Esophagus squamous epithelium (tissue), 5 donors: ENCODE results near the gene SETBP1. TPM values are rescaled to one million over a fixed set of nuclear protein-coding genes. Genes with fewer than 3 reads are reported as not detected.

Source experiments
- DNase-seq: peaks from one replicate; lab custom pipeline; 2025; lab: John Stamatoyannopoulos, UW
- H3K27ac ChIP-seq, 4 donors: fragments of 200-600 bp; sonication (generic); one replicate each; pipeline ENCODE4 v1.5.1; 2016 to 2019; ENCODE audit warnings: mild to moderate bottlenecking in 1 of 4
- H3K27me3 ChIP-seq, 4 donors: fragments of 200-600 bp; sonication (generic); 1 replicate in 3 of 4; 2 replicates in 1 of 4; pipeline versions ENCODE4 v1.5.1 to v1.6.0; 2017 to 2021; ENCODE audit warnings: antibody characterized with exemption in 1 of 4
- H3K36me3 ChIP-seq, 3 donors: fragments of 200-600 bp; sonication (generic); one replicate each; pipeline ENCODE4 v1.5.1; 2016 to 2019
- H3K4me1 ChIP-seq, 3 donors: fragments of 200-600 bp; sonication (generic); one replicate each; pipeline ENCODE4 v1.5.1; 2017 to 2019
- H3K4me3 ChIP-seq, 4 donors: fragments of 200-600 bp; sonication (generic); 1 replicate in 3 of 4; 2 replicates in 1 of 4; pipeline ENCODE4 v1.5.1; 2016 to 2019; ENCODE audit warnings: mild to moderate bottlenecking in 2 of 4, moderate library complexity in 1 of 4
- H3K9me3 ChIP-seq, 3 donors: fragments of 200-600 bp; sonication (generic); one replicate each; pipeline ENCODE4 v1.5.1; 2016 to 2019
- CTCF ChIP-seq, 6 experiments: fragments of 450-650 bp in 4 of 6; fragments of 200-600 bp in 2 of 6; sonication (generic) in 2 of 6; IDR thresholded peaks; one replicate each; pipeline ENCODE4 v1.5.1; 2016 to 2019; ENCODE audit warnings: antibody characterized with exemption in 6 of 6, mild to moderate bottlenecking in 4 of 6, moderate library complexity in 4 of 6
- POLR2A ChIP-seq, 4 donors: fragments of 450-650 bp; IDR thresholded peaks; one replicate each; pipeline ENCODE4 v1.6.1; 2017; ENCODE audit warnings: antibody characterized with exemption in 4 of 4, mild to moderate bottlenecking in 4 of 4, moderate library complexity in 3 of 4
- WGBS, 2 donors: methylation state at CpG; one replicate each; pipeline ENCODE4 v1.1.5; 2018; 5-methylcytosine and 5-hydroxymethylcytosine counted together
- intact Hi-C: fragments of 100-400 bp; cut with DNase I; formaldehyde crosslinking; loops from one replicate; pipeline ENCODE4 v1.15.0; 2022
- total RNA-seq, 4 donors: library from RNA; depleted of rRNA; stranded (reverse); fragments of >200 nt; gene quantifications; one replicate each; pipeline ENCODE4 v1.1.0, GENCODE V29; 2016
- donor health status: DM: yes; HTN: yes; CAD: no.

The SETBP1 gene
- total RNA-seq, 4 donors from 2014 or later = 2.6 to 18.5 (median 6.4) TPM

DNA sequence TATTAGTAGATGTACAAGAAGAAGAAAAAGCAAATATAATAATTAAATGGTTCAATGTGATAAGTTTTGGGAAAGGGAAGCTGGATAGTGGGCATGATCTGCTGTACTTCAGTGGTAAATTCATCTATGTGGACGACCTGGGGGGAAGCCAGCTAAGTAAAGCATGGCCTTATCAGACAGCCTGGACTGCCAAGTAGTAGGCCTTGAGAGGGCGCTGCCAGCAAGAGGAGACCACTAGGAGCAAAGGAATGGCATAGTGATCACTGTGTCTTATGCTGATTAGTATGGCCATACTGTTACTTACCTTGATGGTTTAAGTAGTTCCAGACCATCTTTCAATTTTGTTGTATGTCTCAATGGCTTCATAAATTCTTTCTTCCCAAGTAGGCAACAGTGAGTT, 287.6 kb downstream of the SETBP1 start:
- Histone ChIP-seq H3K4me1 (no peaks in the 10 kb centered on the region), H3K9me3 (no peaks in the 10 kb centered on the region), H3K27me3 (no peaks in the 10 kb centered on the region), H3K27ac (no peak overlapping the region), H3K36me3 (no peaks in the 10 kb centered on the region), H3K4me3 (no peak overlapping the region)
- 83 to 88% methylated on average over 2 of the region's 2 CpGs for WGBS, 2 donors
- intact Hi-C loops = no loop called here
- DNase-seq = no peak
- TF ChIP-seq CTCF (IDR thresholded peaks at IDR 0.05) (no peak), POLR2A (IDR thresholded peaks at IDR 0.05) (no peak)

- no peaks in the 10 kb centered on the region for H3K4me1 ChIP-seq
- TF ChIP-seq CTCF (IDR thresholded peaks at IDR 0.05) (no peak), POLR2A (IDR thresholded peaks at IDR 0.05) (no peak)
- H3K4me3 ChIP-seq = no peak overlapping the region
- intact Hi-C loops = no loop called here
- no peaks in the 10 kb centered on the region for H3K36me3 ChIP-seq
- no peak for DNase-seq
- no peaks in the 10 kb centered on the region for H3K9me3 ChIP-seq
- no peak overlapping the region for H3K27ac ChIP-seq
- no peaks in the 10 kb centered on the region for H3K27me3 ChIP-seq
- WGBS, 2 donors = 56 to 59% methylated on average over 5 of the region's 5 CpGs
Observed at GRCh38 chr18:44969214-44969795, 288.6 kb downstream of the SETBP1 start.

DNA sequence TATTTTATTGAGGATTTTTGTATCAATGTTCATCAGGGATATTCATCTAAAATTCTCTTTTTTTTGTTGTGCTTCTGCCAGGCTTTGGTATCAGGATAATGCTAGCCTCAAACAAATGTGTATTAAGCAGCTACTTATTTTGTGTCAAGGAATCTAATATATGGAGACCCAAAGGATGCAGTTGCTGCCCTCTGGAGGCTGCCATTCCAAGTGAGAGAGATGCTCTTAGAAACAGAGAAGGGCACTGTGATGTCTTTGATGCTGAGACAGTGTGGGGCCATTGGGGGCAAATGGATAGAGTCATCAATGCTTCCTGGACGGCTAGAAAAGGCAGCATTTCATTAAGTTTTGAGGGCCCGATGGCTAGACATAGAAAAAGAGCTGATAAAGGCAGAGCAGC, 292.6 kb downstream of the SETBP1 start:
- intact Hi-C loops = no loop called here
- no peaks in the 10 kb centered on the region for H3K27me3 ChIP-seq
- no peak overlapping the region for H3K27ac ChIP-seq
- peak in 1 of 6 experiments; percentile 23 for TF ChIP-seq CTCF (IDR thresholded peaks at IDR 0.05)
- no peak for TF ChIP-seq POLR2A (IDR thresholded peaks at IDR 0.05)
- H3K36me3 ChIP-seq = no peaks in the 10 kb centered on the region
- no peaks in the 10 kb centered on the region for H3K9me3 ChIP-seq
- WGBS, 2 donors = 85 to 88% methylated on average over 2 of the region's 2 CpGs
- no peak overlapping the region for H3K4me3 ChIP-seq
- no peak for DNase-seq
- no peaks in the 10 kb centered on the region for H3K4me1 ChIP-seq

- intact Hi-C loops = no loop called here
- H3K4me3 ChIP-seq = no peak overlapping the region
- no peaks in the 10 kb centered on the region for H3K27me3 ChIP-seq
- H3K36me3 ChIP-seq = no peaks in the 10 kb centered on the region
- no peak for DNase-seq
- no peak overlapping the region for H3K27ac ChIP-seq
- no peaks in the 10 kb centered on the region for H3K9me3 ChIP-seq
- WGBS, 2 donors = 95 to 98% methylated on average over 2 of the region's 2 CpGs
- TF ChIP-seq POLR2A (IDR thresholded peaks at IDR 0.05) (no peak), CTCF (IDR thresholded peaks at IDR 0.05) (no peak)
- H3K4me1 ChIP-seq = no peaks in the 10 kb centered on the region
Observed at GRCh38 chr18:44974174-44974573, 293.5 kb downstream of the SETBP1 start.

DNA sequence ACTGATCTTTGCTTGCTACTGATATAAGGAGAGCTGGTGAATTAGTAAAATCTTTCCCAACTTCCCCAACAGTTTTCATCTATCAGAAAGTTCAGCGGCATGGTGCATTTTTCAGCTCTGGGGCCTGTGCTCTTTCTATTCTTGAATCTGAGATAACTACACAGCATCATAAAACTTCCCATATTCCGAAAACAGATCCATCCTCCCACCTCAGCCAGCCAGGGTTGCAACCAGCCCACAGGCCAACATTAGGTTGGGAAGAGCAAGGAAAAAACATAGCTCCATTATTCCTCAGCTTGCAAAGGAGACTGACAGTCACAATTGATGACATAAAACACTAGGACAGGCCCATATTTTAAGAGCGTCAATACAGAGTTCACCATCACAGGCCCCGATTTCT, 297.2 kb downstream of the SETBP1 start:
- TF ChIP-seq POLR2A (IDR thresholded peaks at IDR 0.05) (no peak), CTCF (IDR thresholded peaks at IDR 0.05) (no peak)
- no peaks in the 10 kb centered on the region for H3K4me1 ChIP-seq
- no peak overlapping the region for H3K4me3 ChIP-seq
- no peaks in the 10 kb centered on the region for H3K27me3 ChIP-seq
- no peak for DNase-seq
- WGBS, 2 donors = 91 to 100% methylated on average over 2 to 4 of the region's 4 CpGs
- H3K27ac ChIP-seq = no peak overlapping the region
- intact Hi-C loops = no loop called here
- no peaks in the 10 kb centered on the region for H3K36me3 ChIP-seq
- no peaks in the 10 kb centered on the region for H3K9me3 ChIP-seq
